Activated CD8-positive, alpha-beta memory T cell treated with anti-CD3 and anti-CD28 coated beads, Interleukin-2, amount 50 U/mL, for 24 hours (primary cell): ENCODE results near the gene UHRF1.

Source experiments
- DNase-seq: peaks from one replicate; pipeline ENCODE4 v3.0.0-alpha.2; 2020; ENCODE audit errors: extremely low read depth

Gene UHRF1

GRCh38 chr19:4990306-4990705, 81.0 kb downstream of the UHRF1 start:
- DNase-seq, result no peak

GRCh38 chr19:4991538-4991937, 82.2 kb downstream of the UHRF1 start:
- DNase-seq, result no peak

- no peak for DNase-seq
Measured at GRCh38 chr19:4991996-4992698, 82.8 kb downstream of the UHRF1 start.

GRCh38 chr19:4993683-4994082, 84.4 kb downstream of the UHRF1 start:
- no peak for DNase-seq

- DNase-seq, result no peak
Measured at GRCh38 chr19:4996701-4997100, 87.4 kb downstream of the UHRF1 start.

GRCh38 chr19:4997297-4997696, 88.0 kb downstream of the UHRF1 start:
- no peak for DNase-seq

GRCh38 chr19:5000120-5000611, 90.9 kb downstream of the UHRF1 start:
- no peak for DNase-seq

- no peak for DNase-seq
Measured at GRCh38 chr19:5001615-5002014, 92.3 kb downstream of the UHRF1 start.

GRCh38 chr19:5002143-5002542, 92.8 kb downstream of the UHRF1 start:
- no peak for DNase-seq

GRCh38 chr19:5003781-5004180, 94.5 kb downstream of the UHRF1 start:
- DNase-seq, result no peak

- DNase-seq, result no peak
Measured at GRCh38 chr19:5005096-5005495, 95.8 kb downstream of the UHRF1 start.

- no peak for DNase-seq
Measured at GRCh38 chr19:5006201-5006600, 96.9 kb downstream of the UHRF1 start.

- no peak for DNase-seq
Measured at GRCh38 chr19:5006821-5007220, 97.5 kb downstream of the UHRF1 start.
